ENCODE results near the gene ACAP3.

ACAP3 gene

DNA sequence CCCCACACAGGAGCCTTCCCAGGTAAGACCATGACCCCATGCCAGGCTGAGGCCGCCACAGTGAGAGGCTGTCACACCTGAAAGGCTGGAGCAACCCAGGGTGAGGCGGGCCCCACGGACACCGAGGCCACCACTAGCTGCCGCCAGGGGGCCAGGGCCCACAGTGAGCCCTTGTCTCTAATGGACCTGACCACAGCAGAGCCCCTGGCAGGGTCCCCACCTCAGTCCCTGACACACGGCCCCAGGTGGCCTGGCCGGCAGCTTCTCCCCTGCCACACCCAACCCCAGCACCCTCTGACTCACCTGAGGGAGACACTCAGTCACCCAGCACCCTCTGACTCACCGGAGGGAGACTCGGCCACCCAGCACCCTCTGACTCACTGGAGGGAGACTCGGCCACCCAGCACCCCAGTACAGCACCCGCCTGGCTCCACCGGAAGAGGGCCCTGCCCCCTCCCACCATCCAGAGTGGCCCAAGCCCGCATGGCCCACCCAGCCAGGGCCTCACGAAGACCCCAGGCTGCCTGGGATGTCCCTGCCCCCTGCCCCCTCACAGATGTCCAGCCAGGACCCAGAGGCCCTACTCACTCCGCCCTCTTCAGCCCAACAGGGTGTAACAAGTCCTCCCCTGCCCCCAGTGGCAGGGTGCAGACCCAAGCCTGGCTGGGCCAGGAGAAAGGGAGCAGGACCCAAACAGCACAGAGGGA is 37.1 kb upstream of the ACAP3 start:
- in situ Hi-C loops (cut with MboI; ENCODE audit: low sequenced_read_pairs), result no loop called here

DNA sequence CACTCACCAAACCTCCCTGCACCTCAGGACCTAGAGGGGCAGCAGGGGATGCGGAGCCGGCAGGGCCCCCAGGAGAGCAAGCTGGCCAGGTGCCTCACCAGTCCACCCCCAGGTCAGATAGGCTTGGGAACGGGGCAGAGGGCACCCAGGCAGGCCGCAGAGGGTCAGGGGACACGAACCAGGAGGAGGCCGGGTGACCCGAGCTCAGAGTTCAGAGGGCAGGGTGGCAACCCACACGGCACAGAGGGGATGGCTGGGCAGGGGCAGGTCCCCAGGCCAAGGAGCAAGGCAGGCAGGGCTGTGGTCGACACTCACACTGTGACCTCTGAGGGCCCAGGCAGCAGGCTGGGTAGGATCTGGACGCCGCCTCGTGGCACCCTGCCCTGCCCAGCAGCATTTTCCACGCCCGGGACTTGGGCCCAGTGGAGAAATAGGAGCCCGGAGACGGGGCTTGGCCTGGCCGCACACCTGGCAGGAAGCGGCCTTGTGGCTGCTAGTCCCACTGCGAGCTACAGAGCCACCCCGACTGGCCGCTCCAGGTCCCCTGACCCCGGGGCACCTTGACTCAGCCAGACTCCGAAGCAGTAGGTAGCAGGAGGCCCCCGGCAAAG is 36.2 kb upstream of the ACAP3 start:
- in situ Hi-C loops (cut with MboI; ENCODE audit: low sequenced_read_pairs), result no loop called here

DNA sequence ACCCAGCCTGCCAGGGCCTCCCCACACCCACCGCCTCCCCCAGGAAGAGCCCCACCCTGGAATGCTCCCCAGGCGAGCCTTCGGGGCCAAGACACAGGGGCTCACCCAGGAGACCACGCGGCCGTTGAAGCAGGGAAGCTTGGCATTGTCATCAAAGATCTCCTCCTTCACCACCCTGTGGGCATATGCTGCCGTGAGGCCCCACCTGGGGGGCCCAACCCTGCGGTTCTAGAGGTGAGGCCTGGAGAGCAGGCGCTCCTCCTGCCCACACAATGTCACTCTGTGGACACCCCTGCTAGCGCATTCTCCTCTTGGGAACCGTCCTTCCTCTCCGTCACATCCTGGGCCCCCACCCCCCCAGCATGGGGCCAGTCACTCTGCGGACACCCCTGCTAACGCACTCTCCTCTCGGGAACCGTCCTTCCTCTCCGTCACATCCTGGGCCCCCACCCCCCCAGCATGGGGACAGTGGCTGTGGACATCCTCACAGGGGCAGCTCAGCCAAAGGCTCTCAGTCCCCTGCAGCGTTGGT is 34.9 kb upstream of the ACAP3 start:
- in situ Hi-C loops (cut with MboI; ENCODE audit: low sequenced_read_pairs), result no loop called here

DNA sequence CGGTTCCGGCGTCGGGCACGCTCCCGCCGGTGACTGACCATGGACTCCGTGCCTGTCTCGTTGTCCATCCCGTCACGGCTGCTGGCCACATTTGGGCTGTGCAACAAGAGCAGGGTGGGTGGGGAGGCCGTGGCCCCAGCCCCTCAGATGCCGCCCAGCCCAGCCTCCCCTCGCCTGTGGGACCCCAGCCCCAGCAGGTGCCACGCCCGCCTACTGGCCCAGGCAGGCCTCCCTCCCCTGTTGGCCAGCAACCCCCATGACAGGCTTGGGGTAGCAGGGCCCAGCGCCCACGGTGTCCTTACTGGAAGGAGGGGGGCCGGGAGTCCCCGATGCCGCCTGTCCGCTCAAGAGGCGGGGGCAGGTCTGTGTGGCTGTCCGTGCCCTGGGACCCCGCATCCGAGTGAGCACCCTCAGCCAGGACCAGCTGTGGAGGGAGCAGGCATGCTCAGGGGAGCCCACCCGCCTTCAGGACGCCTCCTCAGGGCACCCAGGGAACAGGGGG is 34.4 kb upstream of the ACAP3 start:
- in situ Hi-C loops (cut with MboI; ENCODE audit: low sequenced_read_pairs), result no loop called here

DNA sequence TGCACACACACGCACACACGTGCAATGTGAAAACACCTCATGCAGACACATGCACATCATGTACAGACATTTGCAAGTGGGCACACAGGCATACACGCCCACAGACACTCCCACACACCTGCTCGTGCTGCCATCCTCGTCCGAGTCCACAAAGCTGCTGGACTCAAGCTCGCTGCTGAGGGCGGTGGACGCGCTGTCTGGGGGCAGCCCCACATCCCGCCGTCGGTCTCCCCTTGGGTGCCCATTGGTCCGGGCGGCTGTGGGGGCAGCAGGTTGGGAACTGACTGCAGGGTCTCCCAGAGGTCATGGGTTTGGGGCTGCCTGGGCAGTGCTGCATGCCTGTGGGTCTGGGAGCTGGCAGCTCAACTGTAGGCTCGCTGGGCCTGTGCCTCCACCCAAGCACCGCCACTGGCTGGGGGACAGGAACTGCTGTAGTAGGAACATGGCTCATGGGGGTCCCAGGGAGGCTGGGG is 33.9 kb upstream of the ACAP3 start:
- in situ Hi-C loops (cut with MboI; ENCODE audit: low sequenced_read_pairs), result no loop called here

DNA sequence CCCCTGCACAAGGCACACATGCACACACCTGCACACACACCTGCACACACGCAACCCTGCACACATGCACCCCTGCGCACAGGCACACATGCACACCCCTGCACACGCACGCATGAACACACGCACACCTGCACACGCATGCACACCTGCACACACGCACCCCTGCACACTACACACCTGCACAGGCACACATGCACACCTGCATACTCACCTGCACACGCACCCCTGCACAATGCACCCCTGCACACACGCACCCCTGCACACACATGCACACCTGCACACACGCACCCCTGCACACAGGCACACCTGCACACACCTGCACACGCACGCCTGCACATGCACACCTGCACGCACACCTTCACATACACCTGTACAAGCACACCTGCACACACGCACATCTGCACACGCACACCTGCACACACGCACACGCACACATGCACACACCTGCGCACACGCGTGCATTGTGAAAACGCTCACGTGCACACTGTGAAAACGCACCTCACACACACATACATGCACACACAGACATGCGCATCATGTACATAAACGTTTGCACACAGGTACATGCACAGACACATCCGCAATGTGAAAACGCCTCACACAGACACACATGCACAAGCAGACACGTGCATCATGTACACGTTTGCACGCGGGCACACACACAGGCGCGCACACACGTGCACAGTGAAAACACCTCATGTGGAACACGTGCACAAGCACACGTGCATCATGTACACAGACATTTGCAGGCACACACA is 33.2 kb upstream of the ACAP3 start:
- in situ Hi-C loops (cut with MboI; ENCODE audit: low sequenced_read_pairs), result no loop called here

DNA sequence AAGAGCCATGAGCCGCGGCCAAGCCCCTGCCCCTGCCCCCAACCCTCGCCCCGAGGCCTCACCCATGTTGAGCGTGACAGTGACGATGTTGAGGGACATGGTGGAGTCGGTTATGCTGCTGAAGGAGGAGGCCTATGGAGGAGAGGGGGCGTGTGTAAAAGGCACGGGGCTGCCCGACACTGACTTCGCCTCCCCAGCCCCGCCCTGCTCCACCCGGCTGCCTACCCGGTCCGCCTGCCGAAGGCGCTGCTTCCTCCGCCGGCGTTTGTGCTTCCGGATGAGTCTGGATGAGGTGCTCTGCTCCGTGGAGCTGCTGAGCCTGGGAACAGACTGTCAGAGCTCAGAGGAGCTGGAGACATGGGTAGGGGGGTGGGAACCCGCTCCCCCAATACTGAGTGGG is 32.5 kb upstream of the ACAP3 start:
- in situ Hi-C loops (cut with MboI; ENCODE audit: low sequenced_read_pairs), result no loop called here

DNA sequence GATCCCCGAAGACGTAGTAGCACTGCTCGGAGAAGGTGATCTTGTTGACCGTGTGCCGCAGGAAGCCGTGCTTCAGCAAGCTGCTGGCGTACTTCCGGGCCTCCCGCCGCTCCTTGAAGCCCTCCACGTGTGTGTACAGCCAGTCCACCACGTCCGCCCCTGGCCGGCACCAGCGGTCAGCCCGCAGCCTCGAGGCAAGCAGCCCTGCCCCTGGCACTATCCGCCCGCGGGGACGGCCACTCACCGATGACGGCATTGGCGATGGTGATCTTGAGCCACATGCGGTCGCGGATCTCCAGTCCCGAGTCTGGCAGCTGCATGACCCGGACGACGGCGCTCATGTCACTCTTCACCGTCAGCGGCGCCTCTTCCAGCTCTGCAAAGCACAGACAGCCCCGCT is 30.5 kb upstream of the ACAP3 start:
- in situ Hi-C loops (cut with MboI; ENCODE audit: low sequenced_read_pairs), result no loop called here

DNA sequence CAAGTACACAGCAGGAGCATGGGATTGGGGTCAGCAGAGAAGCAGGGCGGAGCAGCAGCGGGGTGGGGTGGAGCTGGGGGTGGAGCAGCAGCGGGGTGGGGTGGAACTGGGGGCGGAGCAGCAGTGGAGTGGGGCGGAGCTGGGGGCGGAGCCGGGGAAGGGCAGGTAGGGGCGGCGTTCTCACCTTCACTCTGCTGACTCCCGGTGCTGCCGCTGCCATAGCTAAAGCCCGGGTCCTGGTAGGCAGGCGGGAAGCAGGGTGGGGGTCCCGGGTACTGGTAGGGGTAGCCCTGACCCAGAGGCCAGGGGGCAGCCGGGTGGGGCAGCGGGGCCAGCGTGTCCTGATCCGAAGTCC is 30.0 kb upstream of the ACAP3 start:
- in situ Hi-C loops (cut with MboI; ENCODE audit: low sequenced_read_pairs), result no loop called here

DNA sequence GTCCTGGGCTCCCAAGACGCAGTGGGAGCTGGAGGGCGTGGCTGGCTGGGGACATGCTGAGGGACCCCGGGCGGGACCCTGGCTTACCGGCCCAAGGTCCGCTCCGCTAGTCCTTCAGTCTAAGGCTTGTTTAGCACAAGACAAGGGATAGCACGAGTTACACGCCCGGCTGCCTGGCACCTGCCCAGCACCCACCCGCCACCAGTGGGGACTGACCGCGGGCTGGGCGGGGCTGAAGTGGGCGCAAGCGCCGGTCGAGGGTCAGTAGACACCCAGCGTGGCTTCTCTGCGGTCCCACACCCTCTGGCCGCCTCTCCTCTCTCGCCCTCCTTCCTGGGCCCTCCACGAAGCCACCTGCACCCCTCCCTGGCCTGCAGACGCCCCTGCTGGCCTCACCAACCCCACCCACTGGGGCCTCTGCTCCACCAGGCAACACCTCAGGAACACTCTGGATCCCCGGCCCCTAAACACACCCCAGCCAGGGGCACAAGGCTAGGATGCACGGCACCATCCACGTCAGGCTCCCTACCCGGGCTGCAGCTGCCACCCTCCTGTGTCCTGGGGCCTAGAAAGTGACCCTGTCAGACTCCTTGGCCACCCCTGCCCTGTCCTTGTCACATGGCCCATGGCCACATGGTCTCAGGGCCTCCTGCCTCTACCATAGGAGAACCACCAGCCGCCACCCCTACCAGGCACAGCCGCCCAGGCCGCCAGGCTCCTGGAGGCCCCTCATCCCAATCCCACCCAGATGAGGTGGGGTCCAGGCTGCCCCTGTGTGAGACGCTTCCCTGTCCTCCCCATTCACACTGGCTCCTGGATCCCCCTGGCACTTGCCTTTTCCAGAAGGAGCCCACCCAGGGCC is 29.4 kb upstream of the ACAP3 start:
- in situ Hi-C loops (cut with MboI; ENCODE audit: low sequenced_read_pairs), result no loop called here

DNA sequence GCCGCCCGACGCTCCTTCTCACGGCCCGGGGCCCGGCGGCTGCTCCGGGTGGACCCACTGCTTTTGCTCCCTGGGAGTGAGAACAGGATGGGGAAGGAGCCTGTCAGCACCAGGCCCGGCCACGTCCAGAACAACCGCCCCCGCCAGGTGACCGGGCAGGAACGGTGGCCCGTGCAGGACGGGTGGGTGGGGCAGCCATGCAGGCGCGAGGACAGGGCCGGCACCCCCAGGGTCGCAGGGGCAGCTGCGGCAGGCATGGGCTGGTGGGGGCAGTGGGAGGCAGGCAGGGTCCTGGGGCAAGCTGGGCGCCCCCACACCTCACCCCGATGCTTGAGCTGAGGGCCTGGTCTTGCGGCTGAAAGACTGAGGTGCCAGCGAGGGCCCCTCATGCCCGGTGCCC is 28.7 kb upstream of the ACAP3 start:
- in situ Hi-C loops (cut with MboI; ENCODE audit: low sequenced_read_pairs), result no loop called here

DNA sequence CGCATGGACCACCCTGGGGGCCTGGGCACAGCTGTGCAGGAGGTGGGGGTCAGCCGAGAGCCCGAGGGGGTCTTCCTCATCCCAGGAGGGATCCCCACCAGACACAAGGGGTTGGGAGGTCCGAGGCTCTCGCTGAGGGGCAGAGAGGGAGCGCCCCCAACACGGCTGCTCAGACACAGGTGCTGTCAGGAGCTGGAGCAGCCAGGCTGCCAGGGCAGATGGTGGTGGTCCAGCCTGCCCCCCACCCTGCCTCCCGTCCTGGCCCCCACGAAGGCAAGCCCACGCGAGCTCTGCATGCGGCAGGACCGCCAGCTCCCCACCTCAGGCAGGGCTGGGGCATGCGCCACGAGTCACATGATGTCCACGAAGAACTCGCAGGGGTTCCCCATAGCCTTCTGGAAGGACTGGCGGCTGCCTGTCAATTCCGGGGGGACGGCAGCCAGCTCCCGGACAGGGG is 28.1 kb upstream of the ACAP3 start:
- in situ Hi-C loops (cut with MboI; ENCODE audit: low sequenced_read_pairs), result no loop called here

DNA sequence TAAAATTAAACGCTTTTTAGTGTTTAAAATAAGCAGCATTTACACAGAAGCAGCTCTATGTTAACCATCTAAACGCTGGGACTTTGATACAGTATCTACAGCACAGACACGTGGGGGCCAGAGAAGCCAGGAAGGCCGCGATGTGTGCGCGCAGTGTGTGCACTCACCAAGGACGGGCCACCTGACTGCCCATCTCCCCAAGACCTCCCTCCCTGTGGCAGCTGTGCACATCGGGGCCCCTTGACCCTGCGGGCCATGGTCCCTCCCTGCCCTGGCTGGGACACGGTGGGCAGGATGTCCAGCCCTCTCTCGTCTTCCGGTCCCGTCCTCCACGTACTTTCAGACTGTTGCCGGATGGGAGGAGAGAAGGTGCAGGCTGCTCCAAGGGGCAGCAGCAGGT is 27.6 kb upstream of the ACAP3 start:
- in situ Hi-C loops (cut with MboI; ENCODE audit: low sequenced_read_pairs), result no loop called here

DNA sequence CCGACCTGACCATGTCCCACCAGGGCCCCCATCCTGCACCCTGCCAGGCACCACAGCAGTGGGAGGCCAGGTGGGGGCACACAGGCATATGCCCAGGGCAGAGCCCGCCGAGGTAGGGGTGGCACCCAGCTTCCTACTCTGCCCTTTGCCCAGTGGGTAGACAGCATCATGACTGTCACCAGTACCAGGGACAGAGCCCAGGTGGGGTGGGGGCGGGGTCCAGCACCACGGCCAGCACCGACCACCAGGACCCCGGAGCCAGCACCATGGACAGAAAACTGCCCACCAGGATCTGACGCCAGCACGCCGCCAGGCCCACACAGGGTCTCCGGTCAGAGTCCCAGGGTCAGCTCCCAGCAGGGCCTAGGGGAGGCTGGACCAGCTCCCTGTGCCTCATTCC is 27.1 kb upstream of the ACAP3 start:
- in situ Hi-C loops (cut with MboI; ENCODE audit: low sequenced_read_pairs), result no loop called here

DNA sequence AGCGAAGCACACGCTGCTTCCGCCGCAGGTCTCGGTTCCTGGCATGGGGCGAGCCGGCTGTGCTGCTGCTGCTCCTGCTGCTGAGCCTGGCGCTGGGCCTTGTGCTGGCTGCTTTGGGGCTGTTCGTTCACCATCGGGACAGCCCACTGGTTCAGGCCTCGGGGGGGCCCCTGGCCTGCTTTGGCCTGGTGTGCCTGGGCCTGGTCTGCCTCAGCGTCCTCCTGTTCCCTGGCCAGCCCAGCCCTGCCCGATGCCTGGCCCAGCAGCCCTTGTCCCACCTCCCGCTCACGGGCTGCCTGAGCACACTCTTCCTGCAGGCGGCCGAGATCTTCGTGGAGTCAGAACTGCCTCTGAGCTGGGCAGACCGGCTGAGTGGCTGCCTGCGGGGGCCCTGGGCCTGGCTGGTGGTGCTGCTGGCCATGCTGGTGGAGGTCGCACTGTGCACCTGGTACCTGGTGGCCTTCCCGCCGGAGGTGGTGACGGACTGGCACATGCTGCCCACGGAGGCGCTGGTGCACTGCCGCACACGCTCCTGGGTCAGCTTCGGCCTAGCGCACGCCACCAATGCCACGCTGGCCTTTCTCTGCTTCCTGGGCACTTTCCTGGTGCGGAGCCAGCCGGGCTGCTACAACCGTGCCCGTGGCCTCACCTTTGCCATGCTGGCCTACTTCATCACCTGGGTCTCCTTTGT is 26.0 kb upstream of the ACAP3 start:
- in situ Hi-C loops (cut with MboI; ENCODE audit: low sequenced_read_pairs), result no loop called here

DNA sequence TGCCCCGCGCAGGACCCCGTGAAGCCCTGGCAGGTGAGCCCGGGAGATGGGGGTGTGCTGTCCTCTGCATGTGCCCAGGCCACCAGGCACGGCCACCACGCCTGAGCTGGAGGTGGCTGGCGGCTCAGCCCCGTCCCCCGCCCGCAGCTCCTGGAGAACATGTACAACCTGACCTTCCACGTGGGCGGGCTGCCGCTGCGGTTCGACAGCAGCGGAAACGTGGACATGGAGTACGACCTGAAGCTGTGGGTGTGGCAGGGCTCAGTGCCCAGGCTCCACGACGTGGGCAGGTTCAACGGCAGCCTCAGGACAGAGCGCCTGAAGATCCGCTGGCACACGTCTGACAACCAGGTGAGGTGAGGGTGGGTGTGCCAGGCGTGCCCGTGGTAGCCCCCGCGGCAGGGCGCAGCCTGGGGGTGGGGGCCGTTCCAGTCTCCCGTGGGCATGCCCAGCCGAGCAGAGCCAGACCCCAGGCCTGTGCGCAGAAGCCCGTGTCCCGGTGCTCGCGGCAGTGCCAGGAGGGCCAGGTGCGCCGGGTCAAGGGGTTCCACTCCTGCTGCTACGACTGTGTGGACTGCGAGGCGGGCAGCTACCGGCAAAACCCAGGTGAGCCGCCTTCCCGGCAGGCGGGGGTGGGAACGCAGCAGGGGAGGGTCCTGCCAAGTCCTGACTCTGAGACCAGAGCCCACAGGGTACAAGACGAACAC is 25.2 kb upstream of the ACAP3 start:
- in situ Hi-C loops (cut with MboI; ENCODE audit: low sequenced_read_pairs), result no loop called here

DNA sequence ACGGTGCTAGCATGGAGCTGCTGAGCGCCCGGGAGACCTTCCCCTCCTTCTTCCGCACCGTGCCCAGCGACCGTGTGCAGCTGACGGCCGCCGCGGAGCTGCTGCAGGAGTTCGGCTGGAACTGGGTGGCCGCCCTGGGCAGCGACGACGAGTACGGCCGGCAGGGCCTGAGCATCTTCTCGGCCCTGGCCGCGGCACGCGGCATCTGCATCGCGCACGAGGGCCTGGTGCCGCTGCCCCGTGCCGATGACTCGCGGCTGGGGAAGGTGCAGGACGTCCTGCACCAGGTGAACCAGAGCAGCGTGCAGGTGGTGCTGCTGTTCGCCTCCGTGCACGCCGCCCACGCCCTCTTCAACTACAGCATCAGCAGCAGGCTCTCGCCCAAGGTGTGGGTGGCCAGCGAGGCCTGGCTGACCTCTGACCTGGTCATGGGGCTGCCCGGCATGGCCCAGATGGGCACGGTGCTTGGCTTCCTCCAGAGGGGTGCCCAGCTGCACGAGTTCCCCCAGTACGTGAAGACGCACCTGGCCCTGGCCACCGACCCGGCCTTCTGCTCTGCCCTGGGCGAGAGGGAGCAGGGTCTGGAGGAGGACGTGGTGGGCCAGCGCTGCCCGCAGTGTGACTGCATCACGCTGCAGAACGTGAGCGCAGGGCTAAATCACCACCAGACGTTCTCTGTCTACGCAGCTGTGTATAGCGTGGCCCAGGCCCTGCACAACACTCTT is 24.5 kb upstream of the ACAP3 start:
- in situ Hi-C loops (cut with MboI; ENCODE audit: low sequenced_read_pairs), result no loop called here

DNA sequence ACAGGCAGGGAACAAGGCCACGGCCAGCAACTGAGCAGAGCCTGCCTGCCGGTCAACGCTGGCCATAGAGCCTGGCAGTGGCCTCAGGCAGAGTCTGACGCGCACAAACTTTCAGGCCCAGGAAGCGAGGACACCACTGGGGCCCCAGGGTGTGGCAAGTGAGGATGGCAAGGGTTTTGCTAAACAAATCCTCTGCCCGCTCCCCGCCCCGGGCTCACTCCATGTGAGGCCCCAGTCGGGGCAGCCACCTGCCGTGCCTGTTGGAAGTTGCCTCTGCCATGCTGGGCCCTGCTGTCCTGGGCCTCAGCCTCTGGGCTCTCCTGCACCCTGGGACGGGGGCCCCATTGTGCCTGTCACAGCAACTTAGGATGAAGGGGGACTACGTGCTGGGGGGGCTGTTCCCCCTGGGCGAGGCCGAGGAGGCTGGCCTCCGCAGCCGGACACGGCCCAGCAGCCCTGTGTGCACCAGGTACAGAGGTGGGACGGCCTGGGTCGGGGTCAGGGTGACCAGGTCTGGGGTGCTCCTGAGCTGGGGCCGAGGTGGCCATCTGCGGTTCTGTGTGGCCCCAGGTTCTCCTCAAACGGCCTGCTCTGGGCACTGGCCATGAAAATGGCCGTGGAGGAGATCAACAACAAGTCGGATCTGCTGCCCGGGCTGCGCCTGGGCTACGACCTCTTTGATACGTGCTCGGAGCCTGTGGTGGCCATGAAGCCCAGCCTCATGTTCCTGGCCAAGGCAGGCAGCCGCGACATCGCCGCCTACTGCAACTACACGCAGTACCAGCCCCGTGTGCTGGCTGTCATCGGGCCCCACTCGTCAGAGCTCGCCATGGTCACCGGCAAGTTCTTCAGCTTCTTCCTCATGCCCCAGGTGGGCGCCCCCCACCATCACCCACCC is 23.6 kb upstream of the ACAP3 start, which contains the start of gene TAS1R3:
Gene TAS1R3 (plus strand): TSS at position 213 of the 898 bp plus-strand sequence. CDS start 66 bp downstream, at position 279.
- in situ Hi-C loops (cut with MboI; ENCODE audit: low sequenced_read_pairs), result no loop called here
